Type B pancreatic cell (in vitro differentiated cells): Measurements from ENCODE around the gene BRAF. TPM values are rescaled to one million over a fixed set of nuclear protein-coding genes. Genes with fewer than 3 reads are reported as not detected.
A peak's percentile ranks its signal among the peaks of the same experiment; 100 is the strongest.
"Not testable (repeated sequence)": the region's sequence is repeated elsewhere in the genome, so short reads cannot be mapped to it uniquely, and the experiment has no call there.

Source experiments
- DNase-seq: peaks from one replicate; pipeline ENCODE4 v3.0.0; 2021; ENCODE audit warnings: mixed read lengths; ENCODE audit not compliant: unreplicated experiment; ENCODE audit errors: extremely low spot score
- H3K27ac Mint-ChIP-seq: 2 replicates; pipeline ENCODE4 v1.8.0; 2021; ENCODE audit warnings: mild to moderate bottlenecking, mixed read lengths
- H3K27me3 Mint-ChIP-seq: 2 replicates; pipeline ENCODE4 v1.8.0; 2021; ENCODE audit warnings: mixed read lengths
- H3K36me3 Mint-ChIP-seq: 2 replicates; pipeline ENCODE4 v1.8.0; 2021; ENCODE audit warnings: mixed read lengths
- H3K4me1 Mint-ChIP-seq: one replicate; pipeline ENCODE4 v1.8.0; 2021; ENCODE audit warnings: mixed read lengths; ENCODE audit not compliant: unreplicated experiment
- H3K4me3 Mint-ChIP-seq: 2 replicates; pipeline ENCODE4 v1.8.0; 2021; ENCODE audit warnings: mild to moderate bottlenecking, mixed read lengths
- H3K9me3 Mint-ChIP-seq: 2 replicates; pipeline ENCODE4 v1.8.0; 2021; ENCODE audit warnings: mixed read lengths
- CTCF ChIP-seq: fragments of 200-600 bp; sonication (generic); conservative IDR thresholded peaks from 2 replicates; pipeline ENCODE4 v1.5.0; 2021; ENCODE audit warnings: antibody characterized with exemption, mild to moderate bottlenecking
- total RNA-seq: library from RNA; stranded (reverse); gene quantifications from 2 replicates; pipeline ENCODE4 v1.2.1, GENCODE V29; 2021; ENCODE audit warnings: low replicate concordance

The BRAF gene
- total RNA-seq, 1 donor from 2014 or later: 34.4 TPM

DNA sequence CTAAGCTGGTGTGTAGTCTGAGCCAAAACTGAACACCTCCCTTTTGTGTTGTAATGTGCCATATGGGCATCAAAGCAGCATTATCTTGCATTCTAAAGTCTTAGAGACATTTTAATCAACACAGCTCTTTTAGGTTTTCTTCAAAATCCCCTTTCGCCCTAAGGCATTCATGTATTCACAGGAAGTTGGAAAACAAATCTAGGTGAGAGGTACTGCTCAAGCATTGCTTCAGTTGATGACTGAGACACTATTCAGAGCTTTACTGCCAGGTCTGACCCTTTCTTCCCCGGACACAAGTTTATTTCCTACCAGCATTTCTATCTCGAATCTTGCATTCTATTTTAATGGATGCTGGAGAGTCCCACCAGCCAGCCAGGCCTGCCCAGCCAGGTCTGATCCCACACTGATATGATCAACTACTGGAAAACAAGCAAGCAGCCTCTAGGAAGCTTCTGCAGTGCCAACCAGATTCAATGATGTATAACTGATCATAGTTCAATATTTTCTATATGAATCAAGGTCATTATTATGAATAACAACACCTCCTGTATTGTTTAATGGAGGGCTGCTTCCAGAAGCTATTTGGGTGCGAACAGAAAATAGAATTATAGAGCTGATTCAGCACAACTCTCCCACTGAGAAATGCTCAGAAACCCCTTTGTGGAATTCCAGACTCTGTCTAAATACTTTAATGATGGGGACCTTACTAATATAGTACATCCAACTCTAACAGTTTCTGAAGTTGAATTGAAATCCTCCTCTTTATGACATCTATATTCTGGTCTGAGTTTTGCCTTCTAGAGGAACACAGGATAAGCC is 4.0 kb upstream of the BRAF start:
- Mint-ChIP-seq H3K27me3 (peaks cover 7% of the 10 kb centered on the region), H3K36me3 (no peaks in the 10 kb centered on the region), H3K4me3 (no peak overlapping the region), H3K9me3 (no peaks in the 10 kb centered on the region), H3K27ac (peak overlapping the region; percentile 29), H3K4me1 (no peaks in the 10 kb centered on the region)
- no peak for DNase-seq
- TF ChIP-seq CTCF: no peak

DNA sequence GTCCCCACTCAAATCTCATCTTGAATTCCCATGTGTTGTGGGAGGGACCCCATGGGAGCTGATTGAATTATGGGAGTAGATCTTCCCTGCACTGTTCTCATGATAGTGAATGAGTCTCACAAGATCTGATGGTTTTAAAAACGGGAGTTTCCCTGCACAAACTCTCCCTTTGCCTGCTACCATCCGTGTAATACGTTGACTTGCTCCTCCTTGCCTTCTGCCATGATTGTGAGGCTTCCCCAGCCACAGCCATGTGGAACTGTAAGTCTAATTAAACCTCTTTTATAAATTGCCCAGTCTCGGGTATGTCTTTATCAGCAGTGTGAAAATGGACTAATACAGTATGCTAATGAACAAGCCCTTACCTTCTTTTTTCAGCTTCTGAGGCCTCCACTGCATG is 3.2 kb upstream of the BRAF start:
- not testable (repeated sequence) for DNase-seq, H3K36me3 Mint-ChIP-seq, H3K4me3 Mint-ChIP-seq, H3K9me3 Mint-ChIP-seq, H3K4me1 Mint-ChIP-seq, H3K27me3 Mint-ChIP-seq
- H3K27ac Mint-ChIP-seq: peak overlapping the region; percentile 29

DNA sequence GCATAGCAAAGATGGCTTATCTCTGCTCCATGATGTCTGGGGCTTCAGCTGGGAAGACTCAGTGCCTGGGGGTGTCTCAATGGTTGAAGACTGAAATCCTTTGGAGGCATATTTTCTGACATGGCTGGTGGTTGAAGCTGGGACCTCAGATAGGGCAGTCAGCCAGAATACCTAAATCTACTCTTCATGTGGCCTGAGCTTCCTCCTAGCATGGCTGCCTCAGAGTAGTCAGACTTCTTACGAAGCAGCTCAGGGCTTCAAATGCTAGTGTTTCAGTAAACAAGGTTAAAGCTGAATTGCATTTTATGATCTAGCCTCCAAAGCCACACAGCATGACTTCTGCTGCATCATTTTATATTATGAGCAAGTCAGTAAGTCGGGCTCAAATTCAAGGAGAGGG is 2.6 kb upstream of the BRAF start:
- Mint-ChIP-seq H3K9me3 (no peaks in the 10 kb centered on the region), H3K4me3 (no peak overlapping the region), H3K4me1 (no peaks in the 10 kb centered on the region), H3K27me3 (peaks cover 3% of the 10 kb centered on the region), H3K27ac (no peak overlapping the region), H3K36me3 (no peaks in the 10 kb centered on the region)
- DNase-seq: no peak
- no peak for TF ChIP-seq CTCF

DNA sequence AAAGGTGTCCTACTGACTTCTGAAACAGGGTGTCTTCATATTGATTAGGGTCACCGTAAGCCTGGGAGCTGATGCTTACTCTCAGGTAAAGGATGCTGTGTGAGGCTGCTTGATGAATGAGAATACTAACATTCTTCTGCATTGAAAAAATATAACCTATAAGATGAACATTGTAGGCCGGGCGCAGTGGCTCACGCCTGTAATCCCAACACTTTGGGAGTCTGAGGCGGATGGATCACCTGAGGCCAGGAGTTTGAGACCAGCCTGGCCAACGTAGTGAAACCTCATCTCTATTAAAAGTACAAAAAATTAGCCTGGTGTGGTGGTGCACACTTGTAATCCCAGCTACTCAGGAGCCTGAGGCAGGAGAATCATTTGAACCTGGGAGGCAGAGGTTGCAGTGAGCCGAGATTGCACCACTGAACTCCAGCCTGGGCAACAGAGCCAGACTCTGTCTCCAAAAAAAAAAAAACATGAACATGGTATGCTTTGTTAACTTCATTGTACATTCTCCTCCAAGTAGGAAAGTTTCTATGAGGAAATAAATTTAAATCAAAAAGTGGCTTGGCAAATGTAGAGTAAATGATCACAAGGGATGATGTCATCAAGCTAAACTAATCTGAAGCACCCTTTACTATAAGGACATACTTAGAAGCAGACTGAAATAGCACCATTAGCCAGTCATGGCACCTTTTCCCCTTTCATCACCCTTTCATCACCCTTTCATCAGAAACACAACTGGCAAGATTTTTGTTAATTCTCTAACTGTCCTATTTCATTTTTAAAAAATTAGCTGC is 1.5 kb upstream of the BRAF start:
- Mint-ChIP-seq H3K4me1 (no peaks in the 10 kb centered on the region), H3K27ac (peak overlapping the region; percentile 62), H3K9me3 (no peaks in the 10 kb centered on the region), H3K36me3 (no peaks in the 10 kb centered on the region), H3K4me3 (peak overlapping the region; percentile 46), H3K27me3 (peaks cover 3% of the 10 kb centered on the region)
- TF ChIP-seq CTCF: no peak
- DNase-seq: no peak

DNA sequence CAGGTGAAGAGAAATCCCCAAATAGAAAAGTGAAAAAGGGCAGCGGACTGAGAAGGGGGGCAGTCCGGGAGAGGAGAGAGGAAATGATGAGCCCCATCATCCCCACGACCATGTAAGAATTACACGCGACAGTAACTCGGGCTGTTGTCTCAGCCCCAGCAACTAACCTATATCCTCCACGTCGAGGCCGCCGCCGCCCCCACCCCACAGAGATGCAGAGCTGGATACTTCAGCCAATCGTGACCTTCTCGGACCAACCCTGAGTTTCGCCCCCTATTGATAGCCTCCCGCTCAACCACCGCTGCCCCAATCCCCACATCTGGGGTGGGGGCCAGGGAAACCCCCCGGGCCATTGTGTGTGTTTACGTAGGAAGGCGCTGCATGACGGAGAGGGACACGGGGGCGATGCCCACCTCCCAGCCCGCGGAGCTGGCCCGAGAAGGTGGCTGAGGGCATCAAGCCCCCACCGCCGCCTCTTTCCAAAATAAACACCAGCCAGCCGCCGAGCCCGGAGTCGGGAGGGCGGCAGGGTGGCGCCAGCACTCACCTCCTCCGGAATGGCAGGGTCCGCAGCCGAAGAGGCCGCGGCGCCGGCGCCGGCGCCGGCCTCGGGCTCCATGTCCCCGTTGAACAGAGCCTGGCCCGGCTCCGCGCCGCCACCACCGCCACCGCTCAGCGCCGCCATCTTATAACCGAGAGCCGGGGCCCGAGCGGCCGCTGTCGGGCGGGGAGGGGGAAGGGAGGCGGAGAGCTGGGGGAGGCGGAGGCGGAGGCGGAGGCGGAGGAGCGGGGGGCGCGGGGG is 509 bp downstream of the BRAF start:
- Mint-ChIP-seq H3K9me3 (no peaks in the 10 kb centered on the region), H3K4me1 (peaks cover 3% of the 10 kb centered on the region), H3K36me3 (no peaks in the 10 kb centered on the region), H3K27ac (no peak overlapping the region), H3K4me3 (no peak overlapping the region), H3K27me3 (peaks cover 3% of the 10 kb centered on the region)
- DNase-seq: peak; percentile 84
- peak; percentile 57 for TF ChIP-seq CTCF
